ENCODE measurements around the gene KRT79.

Gene KRT79

DNA sequence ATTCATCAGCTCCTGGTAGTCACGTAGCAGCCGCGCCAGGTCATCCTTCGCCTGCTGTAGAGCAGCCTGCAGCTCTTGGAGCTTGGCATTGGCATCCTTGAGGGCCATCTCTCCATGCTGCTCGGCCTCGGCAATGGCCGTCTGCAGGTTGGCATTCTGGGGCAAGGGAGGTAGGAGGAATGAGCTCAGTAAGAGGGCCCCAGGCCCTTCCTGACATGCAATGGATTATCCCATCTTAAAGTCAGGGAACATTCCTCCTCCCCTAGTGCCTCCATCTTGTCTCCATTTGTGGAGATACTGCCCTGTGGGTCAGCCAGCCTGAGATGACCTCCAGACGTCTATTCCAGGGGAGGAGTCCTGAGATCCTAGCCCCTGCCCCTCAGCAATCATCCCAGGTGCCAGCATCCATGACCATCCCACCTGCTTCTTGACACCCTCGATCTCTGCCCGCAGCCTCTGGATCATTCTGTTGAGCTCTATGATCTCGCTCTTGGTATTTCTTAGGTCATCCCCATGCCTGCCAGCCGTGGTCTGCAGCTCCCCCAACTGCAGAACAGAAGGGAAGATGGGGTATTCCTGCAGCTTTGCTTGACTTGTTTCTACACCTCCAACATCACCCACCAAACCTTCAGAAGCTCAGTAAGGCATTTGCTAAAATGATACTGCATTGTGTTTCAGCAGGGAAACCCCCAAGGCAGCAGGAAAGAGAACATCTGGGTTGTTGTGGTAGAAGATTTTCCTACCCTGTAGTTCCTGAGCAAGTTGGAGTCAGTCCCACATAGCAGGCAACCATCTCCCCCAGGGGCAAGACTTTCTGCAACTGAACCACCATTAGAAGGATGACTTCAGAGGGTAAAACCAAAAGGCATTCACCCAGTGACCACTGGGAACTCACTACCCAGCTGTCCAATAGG lies 42.6 kb downstream of the KRT79 start:
- DNase-seq (ENCODE audit: low read depth in 4 of 4, low spot score in 1 of 4), result no peak

DNA sequence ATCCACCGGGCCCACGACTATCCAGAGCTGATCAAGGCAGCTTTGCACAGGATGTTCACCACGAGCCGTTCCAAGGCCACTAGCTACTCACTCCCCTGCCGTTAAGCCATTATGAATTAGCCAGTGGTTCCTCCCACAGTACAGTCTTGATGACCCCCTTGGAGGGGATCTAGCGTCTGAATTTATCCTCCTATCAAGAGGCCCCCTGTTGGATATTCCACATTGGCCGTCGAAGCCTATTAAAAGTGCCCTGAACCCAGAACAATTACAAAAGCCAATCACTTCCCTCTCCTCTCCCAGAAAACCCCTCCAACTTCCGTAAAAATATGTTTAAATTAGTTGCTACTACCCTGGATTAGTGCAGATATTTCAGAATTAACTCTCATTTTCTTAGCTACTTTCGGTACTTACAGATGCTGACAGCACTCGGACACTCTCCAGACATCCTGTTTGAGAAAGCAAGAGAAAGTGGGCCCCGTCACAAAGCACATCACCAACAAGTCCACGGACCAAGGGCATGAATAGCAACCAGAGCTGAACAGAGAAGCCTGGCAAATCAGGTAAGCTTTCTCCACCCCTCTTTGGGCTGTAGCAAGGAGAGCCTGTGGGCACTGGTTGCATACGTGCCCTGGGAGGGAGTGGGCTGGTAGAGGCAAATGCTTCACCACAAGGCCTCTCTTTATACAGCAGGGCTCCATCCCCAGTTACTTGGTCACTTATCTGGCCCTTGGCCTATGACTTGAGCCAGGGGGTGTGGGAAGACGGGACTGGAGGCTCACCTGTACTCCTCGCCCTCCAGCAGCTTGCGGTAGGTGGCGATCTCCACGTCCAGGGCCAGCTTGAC lies 43.5 kb downstream of the KRT79 start:
- DNase-seq (ENCODE audit: low read depth in 4 of 4, low spot score in 1 of 4), result no peak

DNA sequence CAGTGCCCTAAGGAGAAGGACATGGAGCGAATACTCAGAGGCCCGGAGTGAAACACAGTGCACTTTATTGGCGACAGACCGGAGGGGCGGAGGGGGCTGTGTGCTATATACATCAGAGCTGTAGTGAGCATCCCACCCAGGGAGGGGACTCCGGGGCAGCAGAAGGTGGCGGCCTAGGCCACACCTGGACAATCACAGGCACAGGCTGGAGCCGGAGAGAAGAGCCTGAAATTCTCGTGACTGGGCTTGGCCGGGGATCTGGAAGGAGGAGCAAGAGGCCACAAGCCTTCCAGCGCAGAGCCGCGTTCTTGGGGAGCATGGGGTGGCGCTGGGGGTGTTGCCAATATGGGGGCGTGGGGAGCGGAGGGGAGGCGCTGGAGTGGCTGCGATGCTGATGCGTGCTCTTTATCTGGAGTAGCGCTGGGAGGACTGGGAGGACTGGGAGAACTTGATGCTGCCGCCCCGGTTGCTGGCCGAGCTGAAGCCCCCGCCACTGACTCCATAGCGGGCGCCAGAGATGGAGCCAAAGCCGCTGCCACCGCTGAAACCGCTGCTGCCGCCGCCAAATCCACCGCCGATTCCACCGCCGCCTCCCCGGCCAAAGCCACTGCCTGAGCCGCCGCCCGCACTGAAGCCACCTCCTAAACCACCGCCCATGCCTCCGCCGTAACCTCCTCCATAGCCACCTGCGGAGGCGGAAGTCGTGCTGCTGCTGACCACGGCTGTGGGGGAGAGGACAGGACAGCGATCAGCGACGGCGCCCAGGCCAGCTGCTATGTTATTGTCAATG lies 44.3 kb downstream of the KRT79 start:
- no peak for DNase-seq (ENCODE audit: low read depth in 4 of 4, low spot score in 1 of 4)

DNA sequence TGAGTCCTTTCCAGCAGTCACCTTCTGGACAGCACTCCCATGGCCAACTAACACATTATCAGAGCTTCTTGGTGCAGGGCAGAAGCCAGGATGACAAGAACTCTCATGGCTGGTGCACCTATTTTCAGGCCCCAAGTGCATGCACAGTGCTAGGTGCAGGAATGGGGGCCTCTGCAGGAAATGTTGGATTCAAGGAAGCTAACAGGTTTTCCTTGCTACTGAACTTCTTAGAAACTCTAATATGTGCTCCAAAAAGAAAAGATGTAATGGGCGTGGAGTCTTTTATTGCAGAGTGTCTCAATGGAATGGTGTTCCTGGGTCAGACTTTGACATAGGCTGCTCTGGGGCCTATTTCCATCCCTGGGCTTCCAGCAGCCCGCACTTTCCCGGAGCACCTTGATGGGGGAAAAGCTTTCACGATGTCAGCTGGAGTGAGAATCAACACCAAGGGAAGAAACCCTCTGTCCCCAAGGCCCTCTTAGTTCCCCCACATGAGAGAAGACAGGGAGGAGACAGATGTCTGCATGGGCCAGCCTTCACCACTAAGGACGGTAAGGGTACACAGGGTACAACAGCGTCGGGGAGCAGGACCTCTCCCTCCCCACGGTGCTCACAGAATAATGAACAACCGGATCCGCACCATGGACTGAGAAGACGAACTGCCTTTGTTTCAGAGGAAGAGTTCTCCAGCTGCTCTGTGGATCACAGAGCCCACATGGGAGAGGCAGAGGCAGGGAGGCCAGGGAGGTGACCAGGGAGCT lies 45.1 kb downstream of the KRT79 start:
- DNase-seq (ENCODE audit: low read depth in 4 of 4, low spot score in 1 of 4), result no peak

DNA sequence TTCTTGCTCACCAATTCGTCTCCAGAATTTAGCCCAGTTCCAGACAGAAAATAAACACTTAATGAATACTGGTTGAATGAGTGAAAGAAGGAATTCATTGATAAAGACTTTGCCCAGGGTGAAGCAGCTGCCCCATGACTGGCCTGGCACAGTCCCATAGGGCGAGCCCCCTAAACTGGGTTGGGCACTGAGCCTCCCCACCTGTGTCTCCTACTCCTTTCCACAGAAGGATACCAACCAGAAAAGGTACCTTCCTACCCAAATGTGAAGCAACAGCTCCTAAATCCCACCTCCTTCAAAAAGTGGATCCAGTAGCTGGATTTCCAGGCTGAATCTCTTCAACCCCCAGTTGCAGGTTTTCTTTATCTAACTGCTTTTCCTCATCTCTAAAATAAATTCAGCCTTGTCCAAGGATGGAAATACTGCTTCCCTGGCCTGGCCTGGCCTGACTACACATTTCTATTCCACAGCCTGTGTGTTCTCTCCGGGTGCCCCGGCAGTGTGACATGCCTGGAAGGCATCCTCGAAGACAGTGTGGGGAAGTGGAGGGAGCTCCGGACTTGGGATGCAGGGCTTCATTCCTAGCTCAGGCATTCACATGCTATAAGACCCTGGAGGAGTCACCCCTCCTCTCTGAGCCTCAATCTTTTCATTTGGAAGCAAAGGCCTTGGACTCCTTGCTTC lies 45.8 kb downstream of the KRT79 start:
- no peak for DNase-seq (ENCODE audit: low read depth in 4 of 4, low spot score in 1 of 4)

DNA sequence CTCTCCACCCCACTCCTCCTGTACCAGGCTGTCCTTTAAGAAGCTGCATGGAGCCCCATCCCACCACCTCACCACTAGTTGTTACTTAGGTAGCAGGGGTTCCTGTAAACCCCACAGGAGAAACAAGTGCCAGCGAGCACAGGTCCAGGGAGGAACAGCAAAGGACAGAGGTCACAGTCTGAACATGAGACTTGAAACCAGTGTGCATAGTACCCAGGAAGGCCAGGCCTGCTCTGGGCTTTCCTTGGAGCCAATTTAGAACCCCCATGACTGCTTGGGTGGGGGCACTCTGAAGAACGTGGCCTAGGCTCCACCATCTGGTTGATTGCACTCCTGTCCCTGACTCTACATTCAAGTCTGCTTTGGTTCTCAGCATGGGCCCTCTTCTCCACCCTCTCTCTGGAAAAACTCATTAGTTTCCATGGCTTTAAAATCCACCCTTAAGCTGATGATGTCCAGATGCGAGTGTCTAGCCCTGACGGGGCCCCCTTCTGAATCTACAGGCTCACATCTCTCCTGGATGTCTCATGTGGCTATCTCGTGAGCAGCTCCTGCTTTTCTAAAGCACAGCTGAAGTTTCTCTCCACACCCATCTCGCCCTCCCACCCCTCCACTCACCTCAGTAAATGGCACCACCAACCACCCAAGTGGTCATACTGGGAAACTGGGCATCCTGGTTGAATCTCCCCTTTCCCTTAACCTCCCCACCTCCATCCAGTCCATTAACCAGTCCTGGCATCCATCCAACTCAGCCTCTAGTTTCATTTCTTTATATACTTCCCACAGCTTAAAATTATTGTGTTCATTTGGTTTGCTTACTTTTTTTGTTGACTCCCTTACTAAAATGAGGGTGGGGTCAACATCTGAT lies 46.6 kb downstream of the KRT79 start:
- DNase-seq (ENCODE audit: low read depth in 4 of 4, low spot score in 1 of 4), result no peak

DNA sequence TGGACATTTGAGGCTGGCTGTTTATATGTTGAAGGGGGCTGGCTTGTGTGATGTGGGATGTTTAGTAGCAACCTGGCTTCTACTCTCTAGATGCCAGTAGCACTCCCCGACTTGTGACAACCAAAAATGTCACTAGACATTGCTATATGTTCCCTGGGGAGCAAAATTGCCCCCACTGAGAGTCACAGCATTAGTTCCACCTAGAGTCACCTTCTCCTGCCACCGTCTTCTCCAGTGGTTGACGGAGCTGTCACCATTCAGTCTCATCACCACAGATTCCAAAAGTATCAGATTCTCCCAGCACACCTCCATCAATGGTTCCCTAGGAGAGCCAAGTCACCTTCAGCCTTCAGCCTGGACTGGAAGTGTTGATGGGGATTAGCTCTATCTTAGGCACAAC lies 49.2 kb downstream of the KRT79 start:
- DNase-seq (ENCODE audit: low read depth in 4 of 4, low spot score in 1 of 4), result no peak

DNA sequence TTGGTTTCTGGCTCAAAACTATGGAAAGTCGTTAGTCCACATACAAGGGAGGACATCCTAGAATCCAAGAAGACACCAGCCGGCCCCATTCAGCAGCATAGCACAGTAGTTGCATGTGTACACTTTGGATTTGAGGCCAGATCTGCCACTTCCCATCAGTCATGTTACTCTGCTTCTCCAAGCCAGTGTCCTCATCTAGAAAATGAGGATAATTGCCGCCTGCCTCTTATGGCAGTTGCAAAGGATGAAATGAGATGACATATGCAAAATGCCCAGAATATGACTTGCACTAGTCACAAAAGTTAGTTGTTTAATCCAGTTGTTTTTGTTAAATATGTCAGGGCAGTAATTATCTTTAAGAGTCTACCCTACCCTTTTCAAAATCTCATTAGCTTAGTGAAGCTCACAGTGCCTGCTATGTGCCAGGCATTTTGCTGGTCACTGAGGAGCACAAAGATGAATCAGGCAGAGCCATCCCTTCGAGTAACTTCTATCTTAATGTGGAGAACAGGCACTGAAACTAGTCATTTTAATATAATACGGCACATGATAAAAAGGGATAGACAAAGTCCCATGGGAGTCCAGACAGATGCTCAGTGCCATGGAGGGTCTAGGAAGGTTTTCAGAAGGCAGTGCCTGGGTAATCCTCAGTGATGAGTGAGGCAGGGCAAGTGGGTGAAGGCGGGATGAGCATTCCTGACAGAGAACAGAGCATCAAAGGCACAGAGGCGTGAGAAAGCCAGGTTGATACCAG lies 50.4 kb downstream of the KRT79 start:
- no peak for DNase-seq (ENCODE audit: low read depth in 4 of 4, low spot score in 1 of 4)

DNA sequence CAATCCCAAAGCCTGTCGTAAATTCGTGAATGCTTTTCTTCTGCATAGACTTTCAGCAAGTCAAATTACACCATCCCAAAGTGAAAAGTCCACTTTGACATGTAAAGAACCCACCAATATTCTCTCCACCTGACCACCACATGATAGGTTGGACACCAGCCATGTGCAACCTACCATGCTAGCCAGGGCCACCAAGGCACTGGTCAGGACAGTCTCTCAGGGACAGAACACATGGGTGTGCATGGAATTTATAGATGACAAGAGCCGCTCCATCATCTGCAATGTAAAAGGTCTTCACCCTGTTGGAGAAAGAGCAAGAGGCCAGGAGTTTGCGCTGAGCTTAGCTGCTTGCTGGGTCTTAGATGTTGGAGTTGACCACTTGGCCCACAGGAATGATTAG lies 51.6 kb downstream of the KRT79 start:
- DNase-seq (ENCODE audit: low read depth in 4 of 4, low spot score in 1 of 4), result no peak

DNA sequence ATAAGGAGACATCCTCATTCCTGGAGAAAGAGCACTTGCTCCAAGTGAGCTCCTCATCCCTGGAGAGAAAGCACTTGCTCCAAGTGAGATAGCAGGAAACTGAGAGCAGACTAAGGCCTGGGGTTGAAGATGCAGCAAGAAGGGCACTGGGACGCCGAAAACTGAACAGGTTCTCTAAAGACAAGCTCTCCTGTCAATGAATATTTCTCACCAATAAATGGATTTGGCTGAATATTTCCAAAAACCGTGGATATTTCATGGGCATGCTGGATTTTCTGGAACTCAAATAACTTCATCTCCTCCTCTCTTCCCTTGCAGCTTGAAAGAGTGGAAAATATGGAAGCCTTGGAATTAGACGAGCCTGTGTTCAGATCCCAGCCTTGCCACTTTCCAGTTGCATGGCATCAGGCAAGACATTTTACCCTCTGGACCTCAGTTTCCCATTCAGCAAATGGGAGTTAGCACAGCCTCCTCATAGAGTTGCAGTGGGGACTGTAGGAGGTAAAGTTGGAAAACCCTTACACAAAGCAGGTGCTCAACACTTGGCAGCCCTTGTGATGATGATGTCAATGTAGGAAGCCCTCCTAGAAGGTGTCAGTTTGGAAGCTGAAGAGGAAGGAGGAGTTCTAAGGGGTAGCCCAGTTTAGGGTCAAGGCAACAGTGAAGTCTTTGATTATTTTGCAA lies 52.6 kb downstream of the KRT79 start:
- no peak for DNase-seq (ENCODE audit: low read depth in 4 of 4, low spot score in 1 of 4)

DNA sequence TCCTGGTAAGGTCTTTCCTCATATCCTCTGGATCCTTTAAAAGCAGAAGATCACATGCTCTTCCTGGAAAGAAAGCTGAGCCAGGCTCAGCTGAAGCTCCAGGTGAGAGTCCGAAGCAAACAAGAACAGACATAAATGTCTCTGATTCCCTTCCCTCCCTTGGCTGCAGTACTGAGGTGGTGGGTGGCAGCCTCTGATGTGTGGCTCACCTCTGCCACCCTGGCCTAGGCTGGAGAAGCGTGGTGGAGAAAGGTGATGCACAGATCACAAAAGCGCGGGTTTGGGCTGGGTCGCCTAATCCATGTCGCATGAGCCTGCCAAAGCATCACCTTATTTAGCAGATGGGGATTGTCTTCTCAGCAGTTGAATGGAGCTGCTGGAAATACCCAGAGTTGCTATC lies 54.2 kb downstream of the KRT79 start:
- no peak for DNase-seq (ENCODE audit: low read depth in 4 of 4, low spot score in 1 of 4)

DNA sequence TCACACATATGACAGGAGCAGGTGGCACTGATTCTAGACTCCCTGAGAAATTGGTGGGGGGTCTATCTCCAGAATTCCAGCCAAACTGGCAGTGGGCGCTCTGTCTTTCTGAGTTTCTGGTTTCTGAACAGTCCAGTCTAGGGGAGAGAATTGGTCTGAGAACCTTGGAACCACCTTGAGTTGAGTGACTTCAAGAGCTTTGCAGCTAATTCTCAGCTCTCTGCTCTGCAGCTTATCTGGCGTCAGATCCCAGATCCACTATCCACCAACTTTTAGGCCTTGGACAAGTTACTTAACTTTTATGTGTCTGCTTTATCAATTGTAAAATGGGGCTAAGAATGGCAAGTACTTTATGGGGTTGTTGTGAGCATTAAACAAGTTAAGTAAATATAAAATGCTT lies 55.3 kb downstream of the KRT79 start:
- no peak for DNase-seq (ENCODE audit: low read depth in 4 of 4, low spot score in 1 of 4)

DNA sequence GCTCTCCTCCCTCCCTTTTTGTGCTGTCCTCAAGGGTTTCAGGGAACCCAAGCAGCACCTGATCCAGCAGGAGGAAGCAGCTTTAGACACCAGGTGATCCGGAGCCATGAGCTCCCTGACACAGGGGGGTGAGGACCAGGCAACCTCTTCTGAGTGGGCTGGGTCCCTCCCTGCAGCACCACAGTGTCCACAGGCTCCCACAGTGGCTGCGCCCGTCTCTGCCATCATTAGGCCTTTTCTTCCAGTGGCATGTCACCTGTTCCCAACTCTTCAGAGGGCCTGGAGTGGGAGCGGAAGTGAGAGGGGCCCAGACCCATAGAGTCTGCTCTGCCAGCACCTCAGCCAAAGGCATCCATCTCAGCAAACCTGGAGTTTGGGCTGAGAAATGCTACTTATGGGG lies 56.5 kb downstream of the KRT79 start:
- DNase-seq (ENCODE audit: low read depth in 4 of 4, low spot score in 1 of 4), result no peak

DNA sequence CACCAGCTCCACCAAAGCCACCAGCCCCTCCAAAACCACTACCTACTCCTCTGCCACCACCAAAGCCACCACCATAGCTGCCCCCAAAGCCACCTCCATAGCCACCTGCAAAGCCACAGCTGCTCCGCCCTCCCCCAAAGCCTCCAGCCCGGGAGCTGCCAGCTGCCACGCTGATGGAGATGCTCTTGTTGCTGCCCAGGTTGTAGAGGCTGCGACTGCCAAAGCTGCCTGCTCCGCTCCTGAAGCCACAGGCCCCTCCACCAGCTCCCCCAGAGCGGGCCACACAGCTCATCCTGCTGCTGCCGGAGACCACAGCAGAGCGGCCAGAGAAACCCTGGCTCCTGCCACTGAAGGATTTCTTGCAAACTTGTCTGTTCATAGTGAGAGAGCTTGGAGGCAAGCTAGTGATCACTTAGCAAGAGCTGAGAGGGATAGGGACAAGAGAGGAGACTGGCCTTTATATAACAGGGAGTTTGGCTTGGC lies 57.2 kb downstream of the KRT79 start, which contains the start of gene KRT76:
KRT76 (minus strand) TSS at position 433 of the 483 bp plus-strand sequence; CDS start at position 379, 54 bp downstream.
- no peak for DNase-seq (ENCODE audit: low read depth in 4 of 4, low spot score in 1 of 4)

DNA sequence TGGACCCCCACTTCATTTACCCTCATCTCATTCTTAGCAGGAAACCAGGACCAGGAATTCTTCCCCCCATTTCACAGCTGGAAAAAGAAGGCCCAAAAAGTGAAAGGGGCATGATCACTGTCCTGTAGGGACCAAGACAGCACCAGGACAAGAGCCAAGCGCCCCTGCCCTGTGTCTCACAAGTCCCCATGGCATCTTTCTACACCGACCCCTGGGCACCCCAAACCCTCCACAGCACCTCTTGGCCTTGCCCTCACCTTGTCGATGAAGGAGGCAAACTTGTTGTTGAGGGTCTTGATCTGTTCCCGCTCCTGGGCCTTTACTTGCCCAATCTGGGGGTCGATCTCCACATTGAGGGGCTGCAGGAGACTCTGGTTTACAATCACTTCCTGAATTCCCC lies 57.7 kb downstream of the KRT79 start:
- DNase-seq (ENCODE audit: low read depth in 4 of 4, low spot score in 1 of 4), result no peak

DNA sequence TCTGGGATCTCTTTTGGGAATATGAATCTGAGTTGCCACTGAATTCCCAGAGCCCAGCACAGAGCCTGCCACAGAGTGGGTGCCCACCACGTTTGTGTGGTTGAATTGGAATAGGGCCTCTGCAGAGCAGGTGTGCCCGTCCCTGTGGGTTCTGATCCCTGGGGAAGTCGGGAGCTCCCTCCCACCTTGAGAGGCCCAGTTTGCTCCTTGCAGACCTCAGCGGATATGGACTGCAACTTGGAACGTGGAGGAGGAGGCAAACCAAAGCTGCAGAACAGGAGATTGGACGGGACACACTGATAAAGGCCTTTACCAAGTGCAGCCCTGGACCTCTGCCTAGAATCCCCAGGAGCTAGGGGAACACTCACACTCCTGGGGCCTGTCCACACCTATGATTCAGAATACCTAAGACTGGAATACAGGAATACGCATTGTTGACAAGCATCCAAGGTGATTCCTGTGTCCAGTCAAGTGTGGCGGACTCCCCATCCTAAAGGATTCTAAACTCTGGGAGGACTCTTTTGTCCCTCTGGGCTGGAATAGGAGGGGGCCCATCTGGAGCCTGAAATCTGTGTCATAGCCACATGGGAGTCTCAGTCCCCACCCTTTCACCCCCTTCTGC lies 59.4 kb downstream of the KRT79 start:
- no peak for DNase-seq (ENCODE audit: low read depth in 4 of 4, low spot score in 1 of 4)

DNA sequence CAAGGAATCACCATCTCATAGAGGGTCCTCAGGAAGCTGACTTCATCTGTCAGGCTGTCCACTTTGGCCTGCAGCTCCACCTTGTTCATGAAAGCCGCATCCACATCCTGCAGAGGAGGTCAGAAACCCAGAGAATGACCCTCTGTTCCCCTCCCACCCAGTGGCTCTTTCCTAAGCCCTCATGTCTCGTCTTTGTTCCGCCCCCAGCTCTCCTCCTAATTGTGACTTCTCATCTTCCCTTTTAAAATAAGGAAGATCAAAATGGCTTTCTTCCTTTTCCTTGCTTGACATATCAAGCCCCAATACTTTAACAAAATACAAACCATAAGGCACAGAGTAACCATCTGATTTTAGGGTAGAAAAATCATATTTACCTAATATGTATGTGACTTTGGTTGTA lies 61.3 kb downstream of the KRT79 start:
- DNase-seq (ENCODE audit: low read depth in 4 of 4, low spot score in 1 of 4), result no peak

Measured in stimulated activated CD4-positive, alpha-beta T cell treated with anti-CD3 and anti-CD28 coated beads, Interleukin-1b, Interleukin-23, amount 100 ng/mL, for 24 hours (primary cell).